Stimulated activated CD4-positive, alpha-beta T cell treated with anti-CD3 and anti-CD28 coated beads, Interleukin-12 subunit alpha, Interleukin-12 subunit beta, amount 100 ng/mL, for 4 hours (primary cell): ENCODE results near the gene ARHGAP26.
A peak's percentile ranks its signal among the peaks of the same experiment; 100 is the strongest.

ENCODE experiments used
- DNase-seq: peaks from one replicate; pipeline ENCODE4 v3.0.0-alpha.2; 2020

Gene ARHGAP26

DNA sequence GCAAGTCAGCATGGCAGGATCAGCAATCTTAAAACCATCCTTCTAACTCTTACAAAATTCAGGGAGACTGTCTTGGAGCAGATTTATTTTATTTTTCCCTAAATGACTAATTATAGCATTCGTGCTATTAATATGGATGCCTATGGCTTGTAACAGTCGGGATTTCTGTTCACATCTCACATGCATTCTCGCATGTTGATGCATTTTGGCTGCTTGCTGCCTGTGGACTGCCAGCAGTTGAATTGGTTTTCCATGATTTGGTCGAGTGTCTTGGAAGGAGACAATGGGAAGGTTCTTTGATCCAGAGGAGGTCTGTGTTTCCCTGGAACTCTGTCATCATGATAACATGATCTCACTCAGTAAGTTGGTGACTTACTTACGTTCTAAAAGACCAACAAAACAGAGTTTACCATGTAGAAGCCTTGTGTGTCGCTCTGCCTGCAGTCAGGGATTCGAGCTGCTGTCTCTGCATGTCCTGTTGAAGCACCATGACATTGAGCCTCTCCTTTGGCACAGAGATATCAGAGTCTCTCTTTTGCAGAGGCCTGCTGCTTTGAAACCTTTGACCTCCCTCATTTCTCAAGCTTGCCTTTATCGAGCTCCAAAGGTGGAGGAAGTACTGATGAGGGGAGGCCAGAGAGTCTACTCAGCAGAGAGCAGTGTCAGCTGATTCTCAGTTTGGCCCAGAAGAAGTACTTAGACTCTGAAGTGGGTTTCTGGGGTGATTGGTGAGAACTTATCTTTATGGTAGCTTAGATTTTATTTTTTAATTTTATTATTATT lies 82.4 kb downstream of the ARHGAP26 start:
- DNase-seq, result no peak

DNA sequence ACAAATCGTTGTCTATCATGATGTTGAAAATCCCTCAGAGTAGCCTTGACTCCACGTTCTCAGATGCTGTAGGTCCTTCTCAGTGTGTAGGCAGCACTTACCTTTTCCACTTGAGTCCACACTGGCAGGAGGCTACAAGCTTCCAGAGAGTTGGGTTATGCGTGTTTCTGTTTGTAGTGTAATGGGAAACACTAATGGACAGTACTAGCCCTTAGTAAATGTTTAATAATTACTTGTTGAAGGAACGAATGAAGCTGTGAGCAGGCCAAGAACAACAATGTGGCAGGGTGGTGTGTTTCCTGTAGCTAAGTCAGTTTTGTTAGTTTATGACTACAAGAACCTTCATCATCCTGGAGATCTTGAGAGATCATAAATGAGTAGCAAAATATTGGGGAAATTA lies 83.5 kb downstream of the ARHGAP26 start:
- no peak for DNase-seq

DNA sequence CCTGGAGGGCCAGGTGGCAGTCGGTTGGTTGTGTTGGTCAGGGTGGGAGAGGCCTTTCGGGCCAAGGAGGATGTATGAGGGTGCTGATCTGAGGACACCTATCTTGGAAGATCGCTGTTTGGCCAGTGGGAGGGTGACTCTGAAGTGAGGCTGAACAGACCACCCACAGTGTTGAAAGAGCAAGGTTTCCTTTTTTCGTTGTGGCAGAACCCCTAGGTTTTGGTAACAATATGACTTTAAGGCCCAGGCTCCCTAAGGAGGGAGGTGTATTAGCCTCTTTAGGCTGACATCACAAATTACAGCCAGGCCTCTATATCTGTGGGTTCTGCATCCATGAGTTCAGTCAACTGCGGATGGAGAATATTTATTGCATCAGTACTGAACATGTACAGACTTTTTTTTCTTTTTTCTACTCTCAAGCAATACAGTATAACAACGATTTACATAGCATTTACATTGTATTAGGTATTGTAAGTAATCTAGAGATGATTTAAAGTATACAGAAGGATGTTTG lies 86.1 kb downstream of the ARHGAP26 start:
- DNase-seq, result no peak

DNA sequence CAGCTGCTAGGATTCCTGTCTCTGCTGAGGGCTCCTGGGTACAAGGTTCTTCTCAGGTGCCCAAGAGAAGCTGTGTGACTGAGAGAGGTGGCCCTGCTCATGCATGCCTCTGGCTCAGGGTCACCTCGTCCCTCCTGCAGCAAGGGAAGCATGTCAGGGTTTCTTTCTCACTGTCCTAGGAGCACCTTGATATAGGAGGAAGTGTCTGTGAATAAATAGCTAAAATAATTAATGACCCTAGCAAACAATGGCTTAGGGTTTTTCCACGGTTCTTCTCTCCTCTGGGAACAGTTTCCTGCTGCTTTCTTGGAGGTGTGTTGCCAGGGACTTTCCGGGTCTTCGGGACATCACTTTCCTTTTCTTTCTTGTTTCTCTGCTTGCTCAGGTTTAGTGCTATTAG lies 87.2 kb downstream of the ARHGAP26 start:
- DNase-seq, result no peak

DNA sequence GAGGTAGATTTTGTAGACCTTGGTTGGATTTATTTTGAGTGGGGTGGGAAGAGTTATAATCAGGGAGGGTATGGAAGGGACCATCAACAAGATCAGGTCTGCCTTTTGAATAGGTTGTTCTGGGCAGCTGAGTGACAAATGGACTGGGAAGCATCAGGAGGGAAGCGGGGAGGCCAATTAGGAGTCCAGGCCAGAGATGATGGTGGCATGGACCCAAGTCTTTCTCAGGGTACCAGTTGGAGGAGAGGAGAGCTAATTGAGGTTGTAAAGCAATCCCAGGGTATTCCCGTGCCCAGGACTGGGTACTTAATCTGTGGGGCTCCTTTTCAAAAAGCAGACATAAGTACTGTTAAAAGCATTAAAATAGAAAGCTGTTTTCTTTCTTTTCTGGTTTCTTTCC lies 88.9 kb downstream of the ARHGAP26 start:
- DNase-seq, result no peak

DNA sequence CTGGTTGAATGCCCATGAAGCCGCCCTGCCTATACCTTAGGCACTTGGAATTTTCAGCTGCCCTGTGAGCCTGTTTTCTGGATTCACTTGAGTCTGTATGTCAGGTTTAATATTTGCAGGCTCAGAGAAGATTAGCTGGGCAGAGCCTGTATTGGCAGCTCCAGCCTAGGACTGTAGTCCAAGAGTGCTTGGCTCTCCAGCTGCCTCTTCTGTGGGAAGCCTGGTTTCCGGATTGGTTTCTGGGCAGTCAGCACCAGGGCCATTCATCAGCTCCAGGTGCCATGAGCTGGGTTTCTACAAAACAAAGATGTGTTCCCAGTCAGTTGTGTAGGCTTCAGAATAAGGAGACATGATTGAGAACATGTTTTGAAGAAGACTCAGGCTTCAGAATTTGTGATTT lies 90.1 kb downstream of the ARHGAP26 start:
- DNase-seq, result no peak

DNA sequence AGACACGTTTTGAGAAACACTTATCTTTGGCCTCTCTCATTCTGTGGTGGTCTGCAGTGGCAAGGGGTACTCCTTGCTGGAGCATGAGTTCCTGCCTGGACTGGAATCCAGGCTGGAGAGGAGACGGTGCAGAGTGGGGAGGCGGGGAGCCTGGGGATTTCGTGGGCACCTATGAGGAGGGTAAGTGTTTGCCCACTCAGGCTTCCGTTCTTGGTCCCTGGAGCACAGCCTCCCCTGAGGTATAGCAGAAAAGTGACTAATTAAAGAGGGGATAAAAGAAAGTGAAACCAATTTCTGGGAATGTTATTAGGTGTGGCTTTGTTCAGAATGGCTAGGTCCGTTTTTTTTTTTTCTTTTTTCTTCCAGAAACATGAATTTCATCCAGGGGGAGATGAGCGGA lies 90.8 kb downstream of the ARHGAP26 start:
- DNase-seq, result no peak

DNA sequence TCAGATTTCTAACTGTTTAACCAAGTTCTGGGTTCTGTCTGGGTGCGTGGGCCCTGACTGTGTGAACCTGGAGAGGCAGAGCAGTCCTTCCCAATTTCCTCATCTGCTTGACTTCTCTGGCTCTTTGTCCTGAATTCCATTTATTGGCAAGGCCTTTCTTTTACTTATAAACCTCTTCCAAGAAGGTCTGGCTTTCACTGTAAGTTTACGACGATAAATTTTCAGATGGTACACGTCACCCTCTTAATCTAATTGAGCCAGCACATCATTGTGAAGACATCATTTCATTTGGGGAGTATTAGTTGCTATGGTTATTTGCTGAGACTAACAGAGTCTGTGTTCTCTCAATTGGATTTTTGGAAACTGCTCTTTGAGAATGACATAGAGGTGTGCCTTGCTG lies 92.4 kb downstream of the ARHGAP26 start:
- DNase-seq, result no peak

DNA sequence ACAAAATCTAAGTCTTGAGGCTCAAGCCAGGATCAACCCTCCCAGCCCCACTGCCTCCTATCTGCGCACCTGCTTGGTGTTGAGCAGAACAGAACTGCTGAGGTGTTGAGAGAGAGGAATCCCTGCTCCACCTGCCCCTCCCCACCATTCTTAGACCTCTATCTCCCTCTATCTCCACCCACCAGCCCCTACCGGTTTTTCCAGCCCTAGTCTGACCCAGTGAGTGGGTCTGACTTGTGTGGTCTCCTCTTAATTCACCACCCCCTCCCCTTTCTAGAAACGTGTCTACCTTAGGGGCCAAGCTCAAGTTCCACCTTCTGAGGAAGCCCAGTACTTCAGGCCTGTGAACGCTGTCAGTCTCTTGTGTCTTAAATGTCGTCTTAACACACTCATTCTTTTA lies 93.7 kb downstream of the ARHGAP26 start:
- DNase-seq, result no peak

DNA sequence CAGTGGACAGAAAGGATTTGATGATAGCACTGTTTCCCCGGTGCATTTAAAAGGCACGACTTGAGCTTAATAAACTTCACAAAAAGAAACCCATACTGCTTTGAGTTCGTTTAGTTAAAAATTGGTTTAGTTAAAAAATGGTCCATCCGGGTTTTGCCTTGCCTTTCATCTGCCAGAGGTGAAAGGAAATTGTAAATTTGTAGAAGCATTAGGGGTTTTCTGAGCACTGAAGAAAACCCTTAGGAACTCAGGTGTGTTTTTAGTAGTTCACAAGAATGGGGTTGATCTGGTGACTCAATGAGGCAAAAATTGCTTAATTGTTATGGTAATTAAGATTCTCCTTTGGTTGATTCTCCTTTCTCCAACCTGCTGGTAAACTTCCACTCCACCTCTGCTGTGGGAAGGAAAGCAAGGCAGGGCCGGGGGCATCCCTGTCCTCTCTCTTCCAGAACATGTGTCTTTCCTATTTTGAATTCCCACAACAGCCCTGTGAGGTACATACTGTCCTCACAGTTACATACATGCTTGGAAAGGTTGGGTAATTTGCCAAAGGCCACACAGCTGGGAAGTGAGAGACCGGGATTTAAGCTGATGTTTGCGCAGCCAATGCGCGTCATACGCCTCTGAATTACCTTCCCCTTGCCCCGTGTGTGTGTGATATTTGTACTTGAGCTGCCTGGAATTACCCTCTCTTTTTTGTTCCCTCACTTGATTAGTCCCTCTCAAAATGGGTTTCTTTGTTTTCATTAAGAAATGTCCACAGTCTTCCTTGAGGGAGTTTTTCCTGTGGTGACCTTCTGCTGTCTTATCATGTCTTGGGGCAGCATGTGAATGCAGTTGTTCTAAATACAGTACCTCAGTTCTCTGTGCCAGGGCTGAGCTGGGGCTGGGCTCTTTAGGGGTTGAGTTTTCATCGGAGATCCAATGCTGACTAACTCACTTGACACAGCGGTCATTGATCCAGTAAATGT lies 94.4 kb downstream of the ARHGAP26 start:
- no peak for DNase-seq

DNA sequence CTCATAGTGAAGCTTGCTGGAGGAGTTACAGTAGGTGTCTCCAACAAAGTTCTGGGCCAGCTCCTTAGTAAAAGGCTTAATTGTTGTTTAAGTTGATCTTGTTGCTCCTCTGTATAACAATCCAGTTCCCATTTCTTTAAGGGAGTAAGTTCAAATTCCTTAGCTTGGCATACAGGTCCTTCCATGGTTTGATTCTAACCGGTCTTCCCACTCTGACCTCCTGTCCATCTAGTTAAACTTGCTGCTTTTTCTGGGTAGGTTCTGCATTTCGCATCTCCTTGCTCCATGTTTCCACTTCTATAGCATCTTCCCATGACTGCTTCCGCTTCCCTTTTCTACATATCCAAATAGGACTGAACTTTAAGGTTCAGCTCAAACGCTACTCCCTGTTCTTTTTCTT lies 95.5 kb downstream of the ARHGAP26 start:
- no peak for DNase-seq

DNA sequence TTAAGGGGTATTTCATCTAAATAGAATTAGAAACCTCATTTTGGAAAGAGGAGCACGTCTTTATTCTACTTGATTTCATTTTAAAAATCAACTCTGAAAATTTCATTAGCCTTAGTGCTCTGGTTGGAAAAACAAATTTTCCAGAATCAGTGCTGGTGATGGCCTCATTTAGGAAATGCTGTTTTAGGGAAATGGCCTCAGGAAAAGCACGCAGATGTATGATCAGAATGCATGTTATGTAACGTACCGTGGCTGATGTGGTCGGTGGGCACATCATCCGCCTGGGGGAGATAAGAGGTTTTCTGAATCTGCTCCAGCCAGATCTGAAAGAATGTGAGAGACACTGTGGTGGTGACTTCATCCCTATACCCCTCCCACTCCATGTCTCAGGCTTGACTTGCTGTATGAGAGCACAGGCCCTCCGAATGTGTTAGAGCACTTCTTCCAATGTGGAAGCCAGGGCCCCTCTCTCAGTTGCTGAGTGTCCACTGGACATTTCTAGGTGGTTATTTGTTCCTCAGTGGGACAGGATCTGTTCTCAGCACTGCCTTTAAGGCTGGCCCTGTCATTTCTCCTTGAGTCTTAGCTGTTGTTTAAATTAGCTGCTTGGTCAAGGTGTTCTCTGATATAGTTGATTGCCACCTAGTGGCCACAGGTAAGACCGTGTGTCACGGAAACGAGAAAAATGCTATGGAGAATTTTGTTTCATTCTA lies 96.5 kb downstream of the ARHGAP26 start:
- DNase-seq, result peak; percentile 13

DNA sequence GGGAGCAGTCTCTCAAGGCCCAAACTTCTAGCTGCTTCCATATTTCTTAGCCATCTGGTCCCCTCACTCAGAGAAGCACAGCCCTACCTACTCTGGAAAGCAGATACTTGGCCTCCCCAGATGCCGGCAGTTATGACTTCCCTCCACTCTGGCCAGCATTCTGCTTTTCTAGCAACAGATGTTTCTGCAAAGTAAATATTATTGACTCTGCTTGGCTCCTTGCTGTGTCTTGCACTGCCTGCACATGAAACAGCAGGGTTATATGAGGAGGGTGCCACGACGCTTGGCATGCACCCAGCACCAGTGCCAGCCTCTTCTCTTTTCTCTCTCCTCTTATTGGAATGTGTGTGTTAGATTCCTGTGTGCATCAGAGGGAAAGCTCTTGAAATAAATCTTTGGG lies 99.7 kb downstream of the ARHGAP26 start:
- DNase-seq, result no peak

DNA sequence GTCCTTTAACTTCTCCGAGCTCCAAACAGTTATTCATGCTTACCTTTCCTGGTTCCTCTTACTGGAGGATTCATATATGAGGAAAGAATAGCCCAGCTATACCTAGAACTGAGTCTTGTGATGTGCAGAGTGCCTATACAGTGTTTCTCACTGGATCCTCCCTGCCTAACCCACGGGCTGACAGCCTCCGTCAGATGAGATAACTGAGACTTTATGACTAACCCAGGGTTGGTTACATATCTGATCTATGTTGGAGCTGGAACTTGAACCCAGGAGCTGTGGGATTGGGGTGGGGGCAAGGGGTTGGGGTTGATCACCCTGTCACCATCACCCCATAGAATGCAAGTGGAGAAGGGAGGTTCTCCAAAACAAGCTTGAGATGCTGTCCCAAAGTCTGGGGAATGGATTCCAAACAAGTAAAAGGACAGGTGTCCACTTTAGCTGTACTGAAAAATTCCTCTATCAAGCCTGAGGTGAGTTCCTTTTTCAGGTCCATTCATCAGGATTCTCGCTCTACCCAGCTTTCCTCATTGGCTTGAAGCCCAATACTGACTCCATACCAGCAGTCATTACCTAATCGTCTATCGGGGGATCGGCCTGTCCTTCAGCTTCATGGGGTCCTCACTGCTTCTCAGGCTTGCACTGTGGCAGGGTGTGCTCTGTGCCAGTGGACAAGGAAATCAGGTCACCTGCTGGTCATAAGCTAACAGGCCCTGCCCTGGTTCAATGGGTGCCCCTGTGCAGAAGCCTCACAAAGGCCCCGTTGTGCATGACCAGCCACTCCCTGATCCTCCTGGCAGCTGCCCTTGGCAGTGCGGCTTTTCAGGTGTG lies 100.6 kb downstream of the ARHGAP26 start:
- no peak for DNase-seq

DNA sequence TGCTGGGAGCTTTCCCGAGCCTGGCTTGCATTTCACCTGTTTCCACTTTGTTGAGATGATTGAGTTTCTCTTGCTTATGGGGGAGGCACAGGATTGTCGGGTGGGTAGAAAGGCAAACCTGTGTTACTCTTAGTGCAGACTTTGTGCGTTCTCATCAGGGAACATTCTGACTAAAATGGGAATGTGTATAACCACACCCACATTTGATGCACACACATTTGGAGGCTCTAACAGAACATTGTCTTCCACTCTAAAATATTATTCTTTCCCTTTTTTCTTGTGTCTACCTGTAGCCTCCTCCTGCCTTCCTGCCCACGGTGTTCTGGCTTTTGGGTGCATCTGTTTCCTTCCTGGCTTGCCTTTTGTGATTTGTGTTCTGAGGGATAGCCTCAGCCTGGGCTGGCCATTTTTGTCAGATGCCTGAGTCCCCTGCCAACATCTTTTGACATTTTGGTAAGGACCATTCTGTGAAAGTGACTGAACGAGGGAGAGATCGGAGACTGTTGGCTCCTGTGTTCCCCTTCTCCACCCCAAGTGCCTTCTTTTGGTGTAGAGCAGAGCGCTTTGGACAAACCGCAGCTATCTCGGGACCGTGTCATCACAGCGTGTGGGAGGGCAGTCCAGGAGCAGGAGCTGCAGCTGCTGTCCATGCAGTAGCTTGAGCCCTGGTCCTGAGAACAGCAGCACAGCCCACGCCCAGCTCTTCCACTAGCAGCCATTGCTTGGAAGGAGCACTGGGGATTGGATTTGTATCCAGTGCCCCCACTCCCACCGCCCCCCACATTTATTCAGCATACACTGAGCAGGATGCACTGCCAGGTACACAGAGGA lies 101.4 kb downstream of the ARHGAP26 start:
- DNase-seq, result no peak

DNA sequence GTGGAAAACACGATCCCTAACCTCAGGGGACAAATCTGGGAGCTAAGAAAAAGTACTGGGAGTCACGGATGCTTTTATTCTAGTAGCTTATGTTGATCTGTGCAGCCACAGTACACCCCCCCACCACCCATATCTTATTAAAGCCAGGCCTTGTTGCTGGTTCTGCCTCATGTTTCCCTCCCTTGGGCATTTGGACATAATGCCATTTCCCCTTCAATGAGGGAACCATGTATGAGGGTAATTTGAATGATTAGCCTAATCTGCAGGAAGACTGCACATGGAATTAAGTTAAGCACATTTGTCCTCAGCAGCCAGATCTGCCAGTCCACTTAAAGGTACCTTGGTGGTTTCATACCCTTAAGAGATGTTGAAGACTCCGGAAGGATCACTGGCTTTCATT lies 102.0 kb downstream of the ARHGAP26 start:
- no peak for DNase-seq

DNA sequence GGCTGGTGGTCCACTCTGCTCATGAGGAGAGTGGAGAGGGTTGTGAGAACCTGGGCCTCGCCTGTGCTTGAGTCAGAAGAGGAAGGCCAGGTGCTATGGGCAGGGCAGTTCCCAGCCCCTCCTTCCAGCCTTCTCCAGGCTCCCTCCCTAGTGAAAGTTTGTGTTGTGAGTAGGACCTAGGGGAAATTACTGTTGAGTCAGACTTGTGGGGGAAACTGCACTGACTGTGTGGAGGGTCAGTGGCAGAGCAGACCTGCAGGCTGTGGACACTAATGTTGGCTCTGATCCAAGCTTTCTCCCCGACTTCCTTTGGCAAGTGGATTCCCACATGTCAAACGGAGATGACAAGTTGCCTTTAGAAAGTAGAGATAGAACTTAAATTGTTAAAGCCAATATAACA lies 102.6 kb downstream of the ARHGAP26 start:
- no peak for DNase-seq

DNA sequence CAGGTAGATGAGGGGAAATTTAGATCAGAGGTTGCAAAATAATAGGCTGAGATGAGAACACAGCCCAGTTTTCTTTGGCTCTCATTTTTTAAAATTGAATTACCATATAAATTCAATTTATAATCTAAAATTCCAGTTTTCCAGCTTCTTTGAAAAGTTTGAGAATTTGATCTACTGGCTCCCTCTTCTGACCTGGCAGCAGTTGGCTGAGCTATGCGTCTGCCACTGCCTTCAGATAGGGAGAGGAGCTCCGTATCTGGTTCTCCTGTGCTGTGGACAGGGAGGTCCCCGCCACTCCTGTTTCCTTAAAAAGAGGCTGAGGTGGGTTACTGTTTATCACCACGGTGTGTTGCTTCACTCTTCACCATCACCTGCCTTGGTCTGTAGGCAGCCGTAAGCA lies 103.7 kb downstream of the ARHGAP26 start:
- no peak for DNase-seq

DNA sequence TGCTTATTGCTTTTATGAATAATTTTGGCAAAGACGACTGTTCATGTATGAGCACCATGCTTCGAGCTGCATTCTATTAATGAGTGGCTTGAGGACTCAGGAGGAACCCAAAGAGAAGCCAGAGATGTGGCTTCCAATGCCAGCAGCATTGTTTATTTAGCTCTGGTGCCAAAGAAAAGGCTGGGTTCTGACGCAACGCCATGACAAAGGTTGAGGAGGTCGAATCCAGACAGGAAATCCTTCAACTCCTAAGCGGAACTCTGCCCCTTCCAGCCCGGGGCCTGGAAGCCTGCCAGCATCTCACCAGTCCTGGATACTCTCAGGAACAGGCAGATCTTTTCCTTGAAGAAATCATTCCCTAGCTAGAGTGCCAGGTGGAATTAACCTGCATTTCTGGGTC lies 104.4 kb downstream of the ARHGAP26 start:
- DNase-seq, result no peak

DNA sequence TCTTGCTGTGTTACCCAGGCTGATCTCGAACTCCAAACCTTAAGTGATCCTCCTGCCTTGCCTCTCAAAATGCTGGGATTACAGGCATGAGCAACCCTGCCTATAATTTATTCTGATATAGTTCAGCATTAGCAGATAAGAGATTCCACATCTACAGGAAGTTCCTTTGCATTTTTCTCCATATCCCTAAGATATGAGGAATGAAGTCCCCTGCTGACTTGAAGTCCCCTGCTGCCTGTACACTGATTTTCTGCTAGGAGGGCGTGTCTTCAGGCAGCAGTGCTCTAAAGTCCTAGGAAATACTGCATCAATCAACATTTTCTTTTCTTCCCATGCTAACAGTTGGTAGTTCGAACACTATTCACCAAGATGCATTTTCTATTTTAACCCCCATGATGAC lies 105.8 kb downstream of the ARHGAP26 start:
- no peak for DNase-seq

DNA sequence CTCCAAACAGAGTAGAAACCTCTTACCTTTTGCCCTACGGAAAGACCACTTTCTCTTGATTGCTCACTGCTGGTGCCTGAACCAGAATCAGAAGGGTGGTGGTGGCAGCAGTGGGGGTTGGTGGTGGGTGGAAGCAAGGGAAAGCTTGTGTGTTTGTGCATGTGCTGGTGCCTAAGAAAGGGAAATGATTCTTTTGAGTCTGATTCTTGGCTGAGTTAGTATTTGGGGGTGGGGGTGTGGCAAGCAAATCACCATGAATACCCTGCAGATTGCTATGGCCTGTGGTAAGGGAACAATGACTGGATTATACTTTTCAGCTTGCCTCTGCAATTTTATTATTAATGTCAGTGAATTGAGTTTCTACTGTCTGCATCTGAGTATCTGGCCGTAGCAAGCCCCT lies 106.6 kb downstream of the ARHGAP26 start:
- DNase-seq, result no peak
